ENCODE measurements around the gene HCK. TPM values are rescaled to one million over a fixed set of nuclear protein-coding genes. Genes with fewer than 3 reads are reported as not detected.

HCK gene
- polyA plus RNA-seq, 2 of the 4 experiments (the other 2 are of a cell fraction), result 0.06 TPM; not detected in 1

- DNase-seq (ENCODE audit: low read depth in 1 of 2, low spot score in 1 of 2) (no peak), FAIRE-seq (no peak), ATAC-seq (no peak)
- Histone ChIP-seq H3K4me3 (no peak overlapping the region), H3K4me1 (no peaks in the 10 kb centered on the region; the same call in 2 of the 3 replicates), H3K9me3 (no peaks in the 10 kb centered on the region), H3K27ac (no peak overlapping the region), H3K4me2 (no peak overlapping the region)
- POLR2A ChIA-PET, result interaction anchor here (0.6 kb wide), 1 partner anchor 172 kb away, joined by 3 read pairs; no protein-coding TSS in a partner anchor
- CTCF ChIA-PET, result interaction anchor here (0.7 to 10.4 kb wide), 18 partner anchors 8 to 213 kb away, joined by 3 to 193 read pairs (median 16); partner anchors contain the start of genes FOXS1 and PDRG1
- 74% methylated on average over 8 of the region's 11 CpGs for WGBS (ENCODE audit: missing lambda C conversion rate)
- TF ChIP-seq EHMT2 (IDR thresholded peaks at IDR 0.05; ENCODE audit: low read depth) (no peak), SREBF2 (IDR thresholded peaks at IDR 0.05) (no peak)
These were observed 22.5 kb upstream of the HCK start for GRCh38 chr20:32029561-32029960.

- ATAC-seq (peak; percentile 90 to 99), DNase-seq (ENCODE audit: low read depth in 1 of 2, low spot score in 1 of 2) (peak; percentile 86 to 89), FAIRE-seq (no peak)
- WGBS (ENCODE audit: missing lambda C conversion rate), result 26% methylated on average over 36 of the region's 59 CpGs
- CTCF ChIA-PET, result interaction anchor here (0.6 to 10.4 kb wide), 76 partner anchors 10 to 621 kb away, joined by 3 to 193 read pairs (median 5); partner anchors contain the start of genes FOXS1, HCK, MYLK2 and PDRG1
- H3K4me2 ChIP-seq, result peak overlapping the region; percentile 73
- no peaks in the 10 kb centered on the region for H3K9me3 ChIP-seq
- POLR2A ChIA-PET, result interaction anchor here (0.8 kb wide), 1 partner anchor 10 kb away, joined by 3 read pairs; no protein-coding TSS in a partner anchor
- peak overlapping the region in 1 of 2 experiments; percentile 64; a peak in 4 of 6 replicates for H3K27ac ChIP-seq
- no peaks in the 10 kb centered on the region; the same call in 1 of the 3 replicates for H3K4me1 ChIP-seq
- peak overlapping the region; percentile 24 for H3K4me3 ChIP-seq
- no peak for TF ChIP-seq ZSCAN20 (CRISPR knock-in tag; IDR thresholded peaks at IDR 0.05)
- peak; percentile 35; the same call in 1 of the 2 replicates for TF ChIP-seq HMGXB4 (CRISPR knock-in tag; IDR thresholded peaks at IDR 0.05; ENCODE audit: borderline replicate concordance)
- no peak for TF ChIP-seq RCOR1 (IDR thresholded peaks at IDR 0.05; ENCODE audit: low read depth, low read length)
- TF ChIP-seq USF2 (IDR thresholded peaks at IDR 0.05), result no peak
- no peak for TF ChIP-seq POLR2A (IDR thresholded peaks at IDR 0.05; ENCODE audit: low read length)
- no peak for TF ChIP-seq CBX2 (IDR thresholded peaks at IDR 0.05; ENCODE audit: borderline replicate concordance, low read depth)
- no peak for TF ChIP-seq RFX5 (IDR thresholded peaks at IDR 0.05)
- TF ChIP-seq REST (IDR thresholded peaks at IDR 0.05), result no peak
- TF ChIP-seq NFE2L2 (conservative IDR thresholded peaks at IDR 0.05; ENCODE audit: low read length), result no peak
- no peak for TF ChIP-seq CEBPB (IDR thresholded peaks at IDR 0.05)
- no peak for TF ChIP-seq EHMT2 (IDR thresholded peaks at IDR 0.05; ENCODE audit: low read depth)
- TF ChIP-seq JUN (IDR thresholded peaks at IDR 0.05), result no peak
- no peak for TF ChIP-seq MAFK (IDR thresholded peaks at IDR 0.05; ENCODE audit: partially characterized antibody)
- TF ChIP-seq ZNF302 (CRISPR knock-in tag; IDR thresholded peaks at IDR 0.05), result no peak
- no peak for TF ChIP-seq PHF8 (IDR thresholded peaks at IDR 0.05; ENCODE audit: borderline replicate concordance, low read depth)
- TF ChIP-seq KDM1A (IDR thresholded peaks at IDR 0.05; ENCODE audit: low read depth), result no peak
- TF ChIP-seq CTCF (IDR thresholded peaks at IDR 0.05), result peak; percentile 99
- TF ChIP-seq FOSB (CRISPR knock-in tag; IDR thresholded peaks at IDR 0.05), result no peak
- no peak for TF ChIP-seq ATOH8 (CRISPR knock-in tag; IDR thresholded peaks at IDR 0.05; ENCODE audit: low read depth)
- 0 out of 2 replicates have a peak, but pooled peaks have one; percentile 18 for TF ChIP-seq MAX (IDR thresholded peaks at IDR 0.05)
- no peak for TF ChIP-seq HDAC2 (IDR thresholded peaks at IDR 0.05)
- TF ChIP-seq HOXB13 (CRISPR knock-in tag; IDR thresholded peaks at IDR 0.05; ENCODE audit: low read depth), result no peak
- no peak for TF ChIP-seq TP53 (CRISPR knock-in tag; IDR thresholded peaks at IDR 0.05)
- TF ChIP-seq POLR2AphosphoS2 (conservative IDR thresholded peaks at IDR 0.05; ENCODE audit: low read length), result no peak
- no peak for TF ChIP-seq RARB (CRISPR knock-in tag; IDR thresholded peaks at IDR 0.05)
These were observed 20.8 kb upstream of the HCK start for GRCh38 chr20:32031007-32031958.
